Measurements from ENCODE around the gene MGLL. TPM values are rescaled to one million over a fixed set of nuclear protein-coding genes. Genes with fewer than 3 reads are reported as not detected.

MGLL gene
- total RNA-seq, 4 donors from 2014 or later = 37.9 to 54.3 (median 45.2) TPM

DNA sequence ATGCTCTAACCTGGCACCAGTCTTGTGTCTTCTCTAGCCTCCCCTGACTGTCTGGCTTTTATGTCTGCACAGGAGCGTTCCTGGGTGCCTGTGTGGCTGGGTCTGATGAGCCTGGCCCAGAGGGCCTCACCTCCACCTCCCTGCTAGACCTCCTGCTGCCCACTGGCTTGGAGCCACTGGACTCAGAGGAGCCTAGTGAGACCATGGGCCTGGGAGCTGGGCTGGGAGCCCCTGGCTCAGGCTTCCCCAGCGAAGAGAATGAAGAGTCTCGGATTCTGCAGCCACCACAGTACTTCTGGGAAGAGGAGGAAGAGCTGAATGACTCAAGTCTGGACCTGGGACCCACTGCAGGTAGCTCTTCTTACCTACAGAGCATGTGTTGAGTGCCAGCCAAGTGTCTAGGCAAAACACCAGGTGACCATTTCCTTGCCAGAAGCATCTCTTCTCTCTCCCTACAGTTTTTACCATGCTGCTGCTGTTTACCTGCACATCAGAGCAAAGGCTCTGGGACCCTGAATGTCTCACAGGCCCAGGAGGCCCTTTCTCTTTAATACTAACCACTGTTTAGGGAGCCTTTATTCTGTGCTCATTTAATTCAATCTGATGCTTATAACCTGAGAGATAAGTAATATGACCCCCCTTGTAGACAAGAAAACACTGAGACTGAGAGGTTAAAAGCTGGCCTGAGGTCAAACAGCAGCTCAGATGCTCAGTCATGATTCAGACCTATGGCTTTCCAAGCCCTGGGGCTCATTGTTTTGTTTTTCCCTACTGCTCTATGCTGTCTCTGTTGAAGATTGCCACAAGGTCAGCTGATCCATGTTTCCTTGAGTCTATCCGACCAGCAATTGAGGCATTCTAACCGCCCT lies 182.9 kb downstream of the MGLL start:
- no peaks in the 10 kb centered on the region for H3K9me3 ChIP-seq
- no peaks in the 10 kb centered on the region for H3K4me1 ChIP-seq
- no peaks in the 10 kb centered on the region for H3K27me3 ChIP-seq
- DNase-seq (ENCODE audit: low spot score in 2 of 2) = no peak
- no peak overlapping the region for H3K27ac ChIP-seq
- H3K36me3 ChIP-seq = no peaks in the 10 kb centered on the region
- no peak overlapping the region for H3K4me3 ChIP-seq
- 86% methylated on average over 3 of the region's 5 CpGs for WGBS
- TF ChIP-seq POLR2A (IDR thresholded peaks at IDR 0.05) = no peak
- TF ChIP-seq EP300 (IDR thresholded peaks at IDR 0.05) = no peak
- TF ChIP-seq, protein P1, sequence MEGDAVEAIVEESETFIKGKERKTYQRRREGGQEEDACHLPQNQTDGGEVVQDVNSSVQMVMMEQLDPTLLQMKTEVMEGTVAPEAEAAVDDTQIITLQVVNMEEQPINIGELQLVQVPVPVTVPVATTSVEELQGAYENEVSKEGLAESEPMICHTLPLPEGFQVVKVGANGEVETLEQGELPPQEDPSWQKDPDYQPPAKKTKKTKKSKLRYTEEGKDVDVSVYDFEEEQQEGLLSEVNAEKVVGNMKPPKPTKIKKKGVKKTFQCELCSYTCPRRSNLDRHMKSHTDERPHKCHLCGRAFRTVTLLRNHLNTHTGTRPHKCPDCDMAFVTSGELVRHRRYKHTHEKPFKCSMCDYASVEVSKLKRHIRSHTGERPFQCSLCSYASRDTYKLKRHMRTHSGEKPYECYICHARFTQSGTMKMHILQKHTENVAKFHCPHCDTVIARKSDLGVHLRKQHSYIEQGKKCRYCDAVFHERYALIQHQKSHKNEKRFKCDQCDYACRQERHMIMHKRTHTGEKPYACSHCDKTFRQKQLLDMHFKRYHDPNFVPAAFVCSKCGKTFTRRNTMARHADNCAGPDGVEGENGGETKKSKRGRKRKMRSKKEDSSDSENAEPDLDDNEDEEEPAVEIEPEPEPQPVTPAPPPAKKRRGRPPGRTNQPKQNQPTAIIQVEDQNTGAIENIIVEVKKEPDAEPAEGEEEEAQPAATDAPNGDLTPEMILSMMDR (IDR thresholded peaks at IDR 0.05) = no peak
- TF ChIP-seq POLR2AphosphoS5 (IDR thresholded peaks at IDR 0.05) = no peak

Other genes with a start within 250 kb of the MGLL start
- 10 to 100 TPM; 43.7 to 82.3 (median 64.3) TPM for gene TPRA1, start 231.8 kb downstream of the MGLL start, total RNA-seq
- 10 to 100 TPM in 2 of 4 donors, 1 to 10 TPM in 2; 9.1 to 14.8 (median 11.6) TPM for gene MCM2, start 224.1 kb downstream of the MGLL start, total RNA-seq
- gene PODXL2, start 193.3 kb downstream of the MGLL start, total RNA-seq = 10 to 100 TPM in 3 of 4 donors, 1 to 10 TPM in 1; 8.0 to 15.4 (median 11.2) TPM
- 10 to 100 TPM; 19.9 to 66.1 (median 35.8) TPM for gene ABTB1, start 149.6 kb downstream of the MGLL start, total RNA-seq
- gene KBTBD12, start 92.7 kb upstream of the MGLL start, total RNA-seq = under 1 TPM in 1 of 4 donors, not detected in 3; 0.72 TPM
- 100 to 1,000 TPM in 3 of 4 donors, 10 to 100 TPM in 1; 83.5 to 132 (median 124) TPM for gene SEC61A1, start 229.9 kb upstream of the MGLL start, total RNA-seq

Measured in suprapubic skin (tissue), 4 donors.